SK-N-SH (cell line): Measurements from ENCODE around the gene RNLS. TPM values are rescaled to one million over a fixed set of nuclear protein-coding genes. Genes with fewer than 3 reads are reported as not detected.

ENCODE experiments used
- CTCF ChIA-PET: fragments of 300-600, 350-600 bp; formaldehyde crosslinking; extraction: SDS; loops from one replicate; lab custom pipeline; 2021; lab: Yijun Ruan, JAX
- POLR2A ChIA-PET: fragments of 350-600 bp; sonication (Branson Sonifier 250); formaldehyde crosslinking; extraction: SDS; loops from one replicate; lab custom pipeline; 2020; ENCODE audit warnings: antibody characterized with exemption, inconsistent platforms; lab: Yijun Ruan, JAX
- DNase-seq: peaks from one replicate; pipeline ENCODE4 v3.0.0; 2012
- H2AFZ ChIP-seq: fragments of 200-600 bp; sonication (generic); 2 replicates; pipeline ENCODE4 v1.8.1; 2016; ENCODE audit warnings: antibody characterized with exemption, mild to moderate bottlenecking, low read depth
- H3F3A ChIP-seq: fragments of 200-600 bp; sonication (generic); replicated peaks from 2 replicates; pipeline ENCODE3; 2016; ENCODE audit warnings: antibody characterized with exemption, mild to moderate bottlenecking; ENCODE audit not compliant: insufficient read depth
- H3K27ac ChIP-seq, 2 experiments: fragments of 200-500 bp in 1 of 2; fragments of 200-600 bp in 1 of 2; sonication (Bioruptor generic) in 1 of 2; sonication (generic), shearing (Covaris generic) in 1 of 2; 2 replicates each; pipeline versions ENCODE4 v1.5.1 to v1.6.1; 2014 to 2016; ENCODE audit warnings: low read depth in 2 of 2, inconsistent platforms in 1 of 2, low read length in 1 of 2, mild to moderate bottlenecking in 1 of 2, mixed read lengths in 1 of 2
- H3K27me3 ChIP-seq: fragments of 200-600 bp; sonication (generic), shearing (Covaris generic); 2 replicates; pipeline ENCODE4 v1.6.1; 2016; ENCODE audit warnings: mixed run types; ENCODE audit not compliant: insufficient read depth
- H3K36me3 ChIP-seq, 2 experiments: fragments of 200-500 bp in 1 of 2; fragments of 200-600 bp in 1 of 2; sonication (Bioruptor generic) in 1 of 2; sonication (generic) in 1 of 2; replicated peaks in 1 of 2; 2 replicates each; pipeline versions ENCODE3 to v1.5.1; 2014 to 2016; ENCODE audit warnings: low read length in 1 of 2, mild to moderate bottlenecking in 1 of 2; ENCODE audit not compliant: insufficient read depth in 2 of 2, control insufficient read depth in 1 of 2
- H3K4me1 ChIP-seq, 2 experiments: fragments of 200-500 bp in 1 of 2; fragments of 200-600 bp in 1 of 2; sonication (Bioruptor generic) in 1 of 2; sonication (generic), shearing (Covaris generic) in 1 of 2; 2 replicates each; pipeline versions ENCODE4 v1.5.1 to v1.6.1; 2014 to 2016; ENCODE audit warnings: low read depth in 1 of 2, low read length in 1 of 2, mixed run types in 1 of 2; ENCODE audit not compliant: insufficient read depth in 2 of 2, control insufficient read depth in 1 of 2
- H3K4me2 ChIP-seq: fragments of 200-600 bp; sonication (generic), shearing (Covaris generic); 2 replicates; pipeline ENCODE4 v1.6.1; 2017; ENCODE audit warnings: mixed run types
- H3K4me3 ChIP-seq, 2 experiments: fragments of 200-500 bp in 1 of 2; fragments of 200-600 bp in 1 of 2; sonication (Bioruptor generic) in 1 of 2; sonication (generic), shearing (Covaris generic) in 1 of 2; 2 replicates each; pipeline versions ENCODE4 v1.5.1 to v1.8.1; 2014 to 2016; ENCODE audit warnings: low read depth in 2 of 2, inconsistent platforms in 1 of 2, low read length in 1 of 2, mild to moderate bottlenecking in 1 of 2, mixed read lengths in 1 of 2, moderate library complexity in 1 of 2
- H3K79me2 ChIP-seq: fragments of 200-600 bp; sonication (generic); 2 replicates; pipeline ENCODE4 v1.8.1; 2017; ENCODE audit warnings: mild to moderate bottlenecking; ENCODE audit not compliant: insufficient read depth
- H3K9ac ChIP-seq: fragments of 200-600 bp; sonication (generic); 2 replicates; pipeline ENCODE4 v1.6.1; 2017; ENCODE audit warnings: mixed run types
- H3K9me2 ChIP-seq: fragments of 200-600 bp; sonication (generic); 2 replicates; pipeline ENCODE4 v1.6.1; 2017; ENCODE audit warnings: mixed run types
- H3K9me3 ChIP-seq: fragments of 200-600 bp; sonication (generic); 2 replicates; pipeline ENCODE4 v1.6.1; 2017; ENCODE audit warnings: mixed run types, mild to moderate bottlenecking, moderate library complexity
- H4K20me1 ChIP-seq: fragments of 200-600 bp; sonication (generic); 2 replicates; pipeline ENCODE4 v1.6.1; 2017; ENCODE audit warnings: mild to moderate bottlenecking, mixed run types; ENCODE audit not compliant: insufficient read depth
- EZH2phosphoT487 ChIP-seq: fragments of 200-600 bp; sonication (generic); IDR thresholded peaks from 2 replicates; pipeline ENCODE4 v1.6.1; 2017; ENCODE audit warnings: low read depth, mixed run types, mild to moderate bottlenecking, antibody characterized with exemption, moderate library complexity, borderline replicate concordance
- GATA2 ChIP-seq: sonication (generic); formaldehyde crosslinking; IDR thresholded peaks from 2 replicates; pipeline ENCODE4 v1.5.0; 2020; ENCODE audit warnings: mild to moderate bottlenecking, missing genetic modification reagents
- IRF3 ChIP-seq: fragments of 150-350 bp; IDR thresholded peaks from 2 replicates; pipeline ENCODE4 v1.6.1; 2016; ENCODE audit warnings: mild to moderate bottlenecking, low read depth, low read length
- NRF1 ChIP-seq: IDR thresholded peaks from 2 replicates; pipeline ENCODE4 v1.6.1; 2012; ENCODE audit warnings: low read depth, mild to moderate bottlenecking, low read length
- POLR2AphosphoS5 ChIP-seq: IDR thresholded peaks from 2 replicates; pipeline ENCODE4 v1.6.1; 2012; ENCODE audit warnings: low read depth, low read length
- RXRA ChIP-seq: IDR thresholded peaks from 2 replicates; pipeline ENCODE4 v1.4.0; 2012; ENCODE audit warnings: low read depth, mild to moderate bottlenecking, borderline replicate concordance
- SIN3A ChIP-seq: IDR thresholded peaks from 2 replicates; pipeline ENCODE4 v1.6.1; 2012; ENCODE audit warnings: low read depth, mild to moderate bottlenecking, low read length, moderate library complexity, borderline replicate concordance
- SMC3 ChIP-seq: IDR thresholded peaks from 2 replicates; pipeline ENCODE4 v1.6.1; 2012; ENCODE audit warnings: low read depth, low read length, improper control_type of control experiment
- TAF1 ChIP-seq: IDR thresholded peaks from 2 replicates; pipeline ENCODE4 v1.6.1; 2012; ENCODE audit warnings: low read depth, mild to moderate bottlenecking, low read length, moderate library complexity, borderline replicate concordance
- YY1 ChIP-seq: IDR thresholded peaks from 2 replicates; pipeline ENCODE4 v1.4.0; 2012; ENCODE audit warnings: low read depth, mild to moderate bottlenecking
- ZBTB33 ChIP-seq: IDR thresholded peaks from 2 replicates; pipeline ENCODE4 v1.4.0; 2012; ENCODE audit warnings: low read depth, borderline replicate concordance
- WGBS: methylation state at CpG from one replicate; pipeline ENCODE4 v1.1.6; 2017; ENCODE audit warnings: low lambda C conversion rate; 5-methylcytosine and 5-hydroxymethylcytosine counted together
- polyA plus RNA-seq, 3 experiments: library from polyadenylated mRNA; depleted of rRNA; stranded (reverse); fragments of >200 nt; gene quantifications; 2 replicates each; pipeline ENCODE4 v1.2.3, GENCODE V29; 2012
- TF ChIP-seq, protein P1 (sequence below): IDR thresholded peaks from 2 replicates; pipeline ENCODE4 v1.4.0; 2012; ENCODE audit warnings: low read depth
- TF ChIP-seq, protein P2 (sequence below): fragments of 150-350 bp; IDR thresholded peaks from 2 replicates; pipeline ENCODE4 v1.6.1; 2017; ENCODE audit warnings: antibody characterized with exemption, low read length, low read depth, borderline replicate concordance
- TF ChIP-seq, protein P3 (sequence below): fragments of 200-600 bp; sonication (generic); IDR thresholded peaks from 2 replicates; pipeline ENCODE4 v1.6.1; 2017; ENCODE audit warnings: antibody characterized with exemption, mild to moderate bottlenecking, moderate library complexity

RNLS gene
- polyA plus RNA-seq, 1 of the 3 experiments (the other 2 are of a cell fraction): not detected

GRCh38 chr10:88293651-88294230, 289.4 kb downstream of the RNLS start:
- WGBS: 96% methylated on average over 3 of the region's 3 CpGs
- TF ChIP-seq, protein P1, sequence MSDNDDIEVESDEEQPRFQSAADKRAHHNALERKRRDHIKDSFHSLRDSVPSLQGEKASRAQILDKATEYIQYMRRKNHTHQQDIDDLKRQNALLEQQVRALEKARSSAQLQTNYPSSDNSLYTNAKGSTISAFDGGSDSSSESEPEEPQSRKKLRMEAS: no peak
- TF ChIP-seq TAF1: no peak
- TF ChIP-seq, all 33 proteins: peak for 0
- CTCF ChIA-PET: interaction anchor here (0.6 to 1.2 kb wide), 3 partner anchors 24 to 444 kb away, joined by 3 read pairs; no protein-coding TSS in a partner anchor

DNA sequence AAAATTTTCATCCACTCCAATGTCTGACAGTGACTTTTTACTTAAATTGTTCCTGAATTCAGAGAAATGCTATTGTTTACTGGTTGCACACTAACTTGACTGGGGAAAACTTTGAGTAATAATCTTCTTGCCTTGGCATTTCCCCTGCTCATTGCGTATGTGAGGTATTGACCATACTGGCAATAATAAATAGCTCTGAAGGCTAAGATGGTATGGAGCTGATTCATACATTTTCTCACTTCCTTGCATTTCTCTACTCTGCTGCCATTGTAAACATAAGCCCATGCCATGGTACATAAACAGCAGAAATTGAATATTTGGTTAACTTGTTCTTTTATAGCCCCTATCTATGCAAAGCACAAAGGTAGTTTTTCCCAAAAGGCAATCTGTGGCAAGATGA, 290.0 kb downstream of the RNLS start:
- Histone ChIP-seq H3K79me2 (no peaks in the 10 kb centered on the region), H3K4me1 (peaks cover 0 to 2% of the 10 kb centered on the region in 2 experiments; a peak in 2 of 4 replicates), H3K9me3 (no peaks in the 10 kb centered on the region), H2AFZ (no peak overlapping the region), H3K9ac (no peak overlapping the region), H3K27ac (no peak overlapping the region), H4K20me1 (no peaks in the 10 kb centered on the region), H3K36me3 (no peaks in the 10 kb centered on the region), H3K27me3 (no peaks in the 10 kb centered on the region), H3K4me2 (no peak overlapping the region), H3K4me3 (no peak overlapping the region), H3K9me2 (no peaks in the 10 kb centered on the region), H3F3A (no peaks in the 10 kb centered on the region)
- POLR2A ChIA-PET: no interaction called here
- TF ChIP-seq, protein P2, sequence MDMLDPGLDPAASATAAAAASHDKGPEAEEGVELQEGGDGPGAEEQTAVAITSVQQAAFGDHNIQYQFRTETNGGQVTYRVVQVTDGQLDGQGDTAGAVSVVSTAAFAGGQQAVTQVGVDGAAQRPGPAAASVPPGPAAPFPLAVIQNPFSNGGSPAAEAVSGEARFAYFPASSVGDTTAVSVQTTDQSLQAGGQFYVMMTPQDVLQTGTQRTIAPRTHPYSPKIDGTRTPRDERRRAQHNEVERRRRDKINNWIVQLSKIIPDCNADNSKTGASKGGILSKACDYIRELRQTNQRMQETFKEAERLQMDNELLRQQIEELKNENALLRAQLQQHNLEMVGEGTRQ: no peak
- WGBS: 91% methylated on average over 1 of the region's 1 CpG
- DNase-seq: no peak
- CTCF ChIA-PET: interaction anchor here (0.5 to 1.2 kb wide), 3 partner anchors 97 to 444 kb away, joined by 3 read pairs; no protein-coding TSS in a partner anchor

More at GRCh38 chr10:88293651-88294230, 289.4 kb downstream of the RNLS start:
- Histone ChIP-seq H2AFZ (no peak overlapping the region), H3K4me3 (no peak overlapping the region), H3K9me3 (no peaks in the 10 kb centered on the region), H3K4me1 (no peaks in the 10 kb centered on the region; a peak in 2 of 4 replicates), H3F3A (no peaks in the 10 kb centered on the region), H4K20me1 (no peaks in the 10 kb centered on the region), H3K36me3 (no peaks in the 10 kb centered on the region), H3K9me2 (no peaks in the 10 kb centered on the region), H3K79me2 (no peaks in the 10 kb centered on the region), H3K4me2 (no peak overlapping the region), H3K27ac (no peak overlapping the region), H3K27me3 (no peaks in the 10 kb centered on the region), H3K9ac (no peak overlapping the region)
- no peak for DNase-seq
- POLR2A ChIA-PET: no interaction called here

DNA sequence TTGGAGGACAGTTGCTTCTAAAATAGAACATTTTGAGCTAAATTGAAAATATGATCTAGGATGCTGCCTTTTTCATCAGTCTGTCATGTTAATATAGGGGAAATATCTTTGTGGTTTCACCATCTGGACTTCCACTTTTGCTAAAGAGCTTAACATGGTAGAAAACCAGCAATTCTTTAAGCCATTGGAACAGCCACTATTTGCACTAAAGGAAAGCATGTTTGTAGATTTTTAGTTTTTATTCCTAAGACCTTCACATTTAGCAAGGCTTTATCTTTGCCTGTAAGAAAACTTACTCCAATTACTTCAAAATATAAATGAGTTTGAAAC, 291.0 kb downstream of the RNLS start:
- H3K27me3 ChIP-seq: no peaks in the 10 kb centered on the region
- H4K20me1 ChIP-seq: no peaks in the 10 kb centered on the region
- DNase-seq: no peak
- POLR2A ChIA-PET: no interaction called here
- H3F3A ChIP-seq: no peaks in the 10 kb centered on the region
- H3K4me3 ChIP-seq: no peak overlapping the region
- H3K9ac ChIP-seq: no peak overlapping the region
- CTCF ChIA-PET: interaction anchor here (0.6 kb wide), 1 partner anchor 329 kb away, joined by 3 read pairs; no protein-coding TSS in a partner anchor
- no peaks in the 10 kb centered on the region for H3K36me3 ChIP-seq
- H3K27ac ChIP-seq: no peak overlapping the region
- no peaks in the 10 kb centered on the region for H3K79me2 ChIP-seq
- no peak overlapping the region for H3K4me2 ChIP-seq
- H2AFZ ChIP-seq: no peak overlapping the region
- H3K4me1 ChIP-seq: peaks cover 0 to 2% of the 10 kb centered on the region in 2 experiments; a peak in 2 of 4 replicates
- no peaks in the 10 kb centered on the region for H3K9me2 ChIP-seq
- no peaks in the 10 kb centered on the region for H3K9me3 ChIP-seq
- TF ChIP-seq ZBTB33 (no peak), RXRA (no peak), NRF1 (no peak), YY1 (no peak), SMC3 (no peak), EZH2phosphoT487 (no peak), TAF1 (no peak), GATA2 (CRISPR knock-in tag) (no peak), POLR2AphosphoS5 (no peak), SIN3A (no peak), IRF3 (no peak)
- TF ChIP-seq, protein P3, sequence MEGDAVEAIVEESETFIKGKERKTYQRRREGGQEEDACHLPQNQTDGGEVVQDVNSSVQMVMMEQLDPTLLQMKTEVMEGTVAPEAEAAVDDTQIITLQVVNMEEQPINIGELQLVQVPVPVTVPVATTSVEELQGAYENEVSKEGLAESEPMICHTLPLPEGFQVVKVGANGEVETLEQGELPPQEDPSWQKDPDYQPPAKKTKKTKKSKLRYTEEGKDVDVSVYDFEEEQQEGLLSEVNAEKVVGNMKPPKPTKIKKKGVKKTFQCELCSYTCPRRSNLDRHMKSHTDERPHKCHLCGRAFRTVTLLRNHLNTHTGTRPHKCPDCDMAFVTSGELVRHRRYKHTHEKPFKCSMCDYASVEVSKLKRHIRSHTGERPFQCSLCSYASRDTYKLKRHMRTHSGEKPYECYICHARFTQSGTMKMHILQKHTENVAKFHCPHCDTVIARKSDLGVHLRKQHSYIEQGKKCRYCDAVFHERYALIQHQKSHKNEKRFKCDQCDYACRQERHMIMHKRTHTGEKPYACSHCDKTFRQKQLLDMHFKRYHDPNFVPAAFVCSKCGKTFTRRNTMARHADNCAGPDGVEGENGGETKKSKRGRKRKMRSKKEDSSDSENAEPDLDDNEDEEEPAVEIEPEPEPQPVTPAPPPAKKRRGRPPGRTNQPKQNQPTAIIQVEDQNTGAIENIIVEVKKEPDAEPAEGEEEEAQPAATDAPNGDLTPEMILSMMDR: no peak
